Stimulated activated CD8-positive, alpha-beta memory T cell treated with anti-CD3 and anti-CD28 coated beads, Interleukin-15, amount 100 ng/mL, for 4 hours (primary cell): ENCODE results near the gene SIGLEC1.

Source experiments
- DNase-seq, 2 donors: peaks; one replicate each; pipeline ENCODE4 v3.0.0-alpha.2; 2020; ENCODE audit warnings: low read depth in 2 of 2

SIGLEC1 gene

GRCh38 chr20:3701061-3701998, 11.1 kb downstream of the SIGLEC1 start:
- no peak for DNase-seq

- DNase-seq: no peak
Measured at GRCh38 chr20:3699037-3699436, 13.4 kb downstream of the SIGLEC1 start.

- DNase-seq: no peak
Measured at GRCh38 chr20:3698591-3699001, 13.8 kb downstream of the SIGLEC1 start.

GRCh38 chr20:3697588-3698305, 14.7 kb downstream of the SIGLEC1 start:
- no peak for DNase-seq

- DNase-seq: no peak
Measured at GRCh38 chr20:3696745-3697587, 15.4 kb downstream of the SIGLEC1 start.

GRCh38 chr20:3696200-3696599, 16.2 kb downstream of the SIGLEC1 start:
- DNase-seq: no peak

GRCh38 chr20:3694864-3695263, 17.5 kb downstream of the SIGLEC1 start:
- no peak for DNase-seq

- no peak for DNase-seq
Measured at GRCh38 chr20:3693376-3693775, 19.0 kb downstream of the SIGLEC1 start.

GRCh38 chr20:3692706-3693294, 19.6 kb downstream of the SIGLEC1 start:
- DNase-seq: no peak

GRCh38 chr20:3691897-3692296, 20.5 kb downstream of the SIGLEC1 start:
- no peak for DNase-seq

- DNase-seq: no peak
Measured at GRCh38 chr20:3691306-3691705, 21.1 kb downstream of the SIGLEC1 start.

- DNase-seq: no peak
Measured at GRCh38 chr20:3690413-3690812, 22.0 kb downstream of the SIGLEC1 start.

- no peak for DNase-seq
Measured at GRCh38 chr20:3689978-3690377, 22.4 kb downstream of the SIGLEC1 start.

- DNase-seq: no peak
Measured at GRCh38 chr20:3687655-3688054, 24.7 kb downstream of the SIGLEC1 start.

- no peak for DNase-seq
Measured at GRCh38 chr20:3686867-3687321, 25.5 kb downstream of the SIGLEC1 start.

GRCh38 chr20:3686421-3686820, 26.0 kb downstream of the SIGLEC1 start:
- DNase-seq: no peak

- no peak for DNase-seq
Measured at GRCh38 chr20:3685341-3685740, 27.1 kb downstream of the SIGLEC1 start.

GRCh38 chr20:3681931-3682781, 30.2 kb downstream of the SIGLEC1 start, which contains the start of gene ADAM33:
ADAM33 (minus strand) TSS chr20:3682010; CDS start chr20:3682004, 6 bp downstream.
- DNase-seq: no peak

GRCh38 chr20:3681352-3681930, 31.0 kb downstream of the SIGLEC1 start:
- no peak for DNase-seq
